ENCODE measurements around the gene UNG. TPM values are rescaled to one million over a fixed set of nuclear protein-coding genes. Genes with fewer than 3 reads are reported as not detected.

The UNG gene
- total and polyA plus RNA-seq, 9 of the 15 experiments (the other 6 are each of a cell fraction or from before 2014, with no cell fraction given) = 8.4 to 59.8 (median 41.0) TPM

DNA sequence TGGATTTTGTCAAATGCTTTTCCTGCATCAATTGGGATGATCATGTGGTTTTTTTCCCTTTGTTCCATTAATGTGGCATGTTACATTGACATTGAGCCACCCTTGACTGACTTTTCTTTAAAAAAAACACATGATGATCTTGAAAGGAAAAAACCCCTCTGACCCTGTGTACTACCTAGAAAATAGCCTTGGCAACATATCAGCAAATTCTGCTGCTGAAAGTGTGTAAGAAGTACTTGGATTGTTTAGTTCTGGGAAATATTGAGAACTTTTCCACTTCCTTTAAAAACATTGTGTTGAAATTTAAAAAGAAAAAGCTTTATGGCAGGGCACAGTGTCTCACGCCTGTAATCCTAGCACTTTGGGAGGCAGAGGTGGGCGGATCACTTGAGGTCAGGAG lies 39.7 kb downstream of the UNG start (continued):
- TF ChIP-seq SREBF2 (CRISPR knock-in tag; IDR thresholded peaks at IDR 0.05) (no peak), SAP30 (IDR thresholded peaks at IDR 0.05; ENCODE audit: borderline replicate concordance, insufficient read depth, low read depth, low read length, poor library complexity, severe bottlenecking) (no peak), HDAC6 (IDR thresholded peaks at IDR 0.05; ENCODE audit: low read depth, low read length) (no peak)

DNA sequence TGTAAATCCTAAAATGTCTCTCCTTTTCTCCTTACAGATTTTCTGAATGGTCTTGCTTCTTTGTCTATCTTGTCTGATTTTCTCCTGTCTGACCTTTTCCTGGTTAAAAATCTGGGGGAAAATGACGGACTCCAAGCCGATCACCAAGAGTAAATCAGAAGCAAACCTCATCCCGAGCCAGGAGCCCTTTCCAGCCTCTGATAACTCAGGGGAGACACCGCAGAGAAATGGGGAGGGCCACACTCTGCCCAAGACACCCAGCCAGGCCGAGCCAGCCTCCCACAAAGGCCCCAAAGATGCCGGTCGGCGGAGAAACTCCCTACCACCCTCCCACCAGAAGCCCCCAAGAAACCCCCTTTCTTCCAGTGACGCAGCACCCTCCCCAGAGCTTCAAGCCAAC lies 42.0 kb downstream of the UNG start:
- FAIRE-seq = no peak
- H3K9me1 ChIP-seq (ENCODE audit: control insufficient read depth, insufficient read depth, low read length) = no peaks in the 10 kb centered on the region
- H3K4me2 ChIP-seq (ENCODE audit: insufficient read depth, low read length) = no peak overlapping the region
- no peak overlapping the region for H3K27ac ChIP-seq (ENCODE audit: extremely low read depth, low read depth, low read length)
- H4K20me1 ChIP-seq (replicated peaks; ENCODE audit: control insufficient read depth, insufficient read depth, low read length) = no peaks in the 10 kb centered on the region
- peaks cover 4% of the 10 kb centered on the region; the same call in 1 of the 2 replicates for H3K9me3 ChIP-seq (replicated peaks; ENCODE audit: control insufficient read depth, insufficient read depth, low read depth, low read length)
- POLR2A ChIA-PET = interaction anchor here (0.6 kb wide), 1 partner anchor 21 kb away, joined by 4 read pairs; no protein-coding TSS in a partner anchor
- no peak overlapping the region for H2AFZ ChIP-seq (ENCODE audit: low read depth, low read length)
- intact Hi-C loops (cut with micrococcal nuclease) (loop anchor here (10.0 kb wide), 1 partner anchor 245 kb away; no protein-coding TSS in a partner anchor), in situ Hi-C loops (cut with MboI) (no loop called here)
- peaks cover 6 to 8% of the 10 kb centered on the region in 2 experiments; a peak in 2 of 5 replicates for H3K27me3 ChIP-seq (ENCODE audit: control insufficient read depth in 2 of 2, insufficient read depth in 2 of 2, low read length in 2 of 2)
- no peaks in the 10 kb centered on the region for H3K36me3 ChIP-seq (ENCODE audit: control insufficient read depth, insufficient read depth, low read length)
- DNase-seq (ENCODE audit: extremely low read depth in 1 of 4, low spot score in 3 of 4) = no peak
- WGBS (ENCODE audit: insufficient coverage, low coverage, missing lambda C conversion rate) = 10% methylated on average over 9 of the region's 9 CpGs
- TF ChIP-seq ZKSCAN8 (CRISPR knock-in tag; IDR thresholded peaks at IDR 0.05) (no peak), ZEB2 (IDR thresholded peaks at IDR 0.05) (no peak), ZC3H8 (IDR thresholded peaks at IDR 0.05) (no peak), ZNF197 (CRISPR knock-in tag; IDR thresholded peaks at IDR 0.05; ENCODE audit: low read depth) (no peak), NCOA6 (IDR thresholded peaks at IDR 0.05) (no peak)
- H3K79me2 ChIP-seq (ENCODE audit: control insufficient read depth, insufficient read depth, low read length) = no peaks in the 10 kb centered on the region
- ATAC-seq = no peak
- no peak overlapping the region for H3K4me3 ChIP-seq
- CTCF ChIA-PET (ENCODE audit: low intra/inter-chr PET ratio) = no interaction called here
- no peak overlapping the region for H3K9ac ChIP-seq (ENCODE audit: insufficient read depth in 1 of 2, low read depth in 2 of 2, low read length in 2 of 2)
- no TSS peak for BruUV-seq (replicated peaks)
- no peaks in the 10 kb centered on the region for H3K4me1 ChIP-seq (replicated peaks in 1 of 2; ENCODE audit: control insufficient read depth in 2 of 2, insufficient read depth in 2 of 2, low read length in 2 of 2)

All from K562 (cell line).